NCI-H1048 (cell line): ENCODE measurements around the gene HIBCH.
"Not testable (repeated sequence)": the region's sequence is repeated elsewhere in the genome, so short reads cannot be mapped to it uniquely, and the experiment has no call there.

Experiments used
- DNase-seq: peaks from one replicate; lab custom pipeline; 2025; lab: John Stamatoyannopoulos, UW

HIBCH gene

DNA sequence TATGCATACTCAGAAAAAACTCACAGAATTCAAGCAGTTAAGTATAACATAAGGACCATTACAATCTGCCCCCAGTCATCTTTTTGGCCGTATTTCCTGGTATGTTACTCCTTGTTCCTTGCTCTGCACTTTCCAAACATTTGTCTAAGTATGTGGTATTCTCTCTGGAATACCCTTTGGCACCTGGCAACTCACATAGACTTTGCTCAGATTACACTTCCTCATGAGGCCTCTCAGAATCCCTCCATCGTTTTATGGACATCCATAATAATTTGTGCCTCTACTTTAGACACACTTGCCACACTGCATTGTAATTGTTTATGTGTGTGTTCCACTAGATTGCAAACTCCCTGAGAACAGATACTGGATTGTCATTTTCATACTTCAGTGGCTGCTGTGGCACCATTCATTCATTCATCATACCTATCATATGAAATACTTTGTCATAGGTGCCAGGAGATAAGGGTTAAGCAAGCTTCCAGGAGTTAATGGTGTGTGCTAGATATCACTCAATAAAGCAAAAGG, 84.0 kb downstream of the HIBCH start:
- no peak for DNase-seq

GRCh38 chr2:190235101-190235500, 84.5 kb downstream of the HIBCH start:
- no peak for DNase-seq

DNA sequence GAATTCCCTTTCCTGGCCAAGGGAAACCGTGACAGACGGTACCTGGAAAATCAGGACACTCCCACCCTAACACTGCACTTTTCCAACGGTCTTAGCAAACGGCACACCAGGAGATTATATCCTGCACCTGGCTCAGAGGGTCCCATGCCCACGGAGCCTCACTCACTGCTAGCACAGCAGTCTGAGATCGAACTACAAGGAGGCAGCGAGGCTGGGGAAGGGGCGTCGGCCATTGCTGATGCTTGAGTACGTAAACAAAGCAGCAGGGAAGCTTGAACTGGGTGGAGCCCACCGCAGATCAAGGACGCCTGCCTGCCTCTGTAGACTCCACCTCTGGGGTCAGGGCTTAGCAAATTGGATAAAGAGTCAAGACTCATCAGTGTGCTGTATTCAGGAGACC, 95.6 kb downstream of the HIBCH start:
- not testable (repeated sequence) for DNase-seq

- DNase-seq = not testable (repeated sequence)
Observed at GRCh38 chr2:190222745-190223144, 96.9 kb downstream of the HIBCH start.

DNA sequence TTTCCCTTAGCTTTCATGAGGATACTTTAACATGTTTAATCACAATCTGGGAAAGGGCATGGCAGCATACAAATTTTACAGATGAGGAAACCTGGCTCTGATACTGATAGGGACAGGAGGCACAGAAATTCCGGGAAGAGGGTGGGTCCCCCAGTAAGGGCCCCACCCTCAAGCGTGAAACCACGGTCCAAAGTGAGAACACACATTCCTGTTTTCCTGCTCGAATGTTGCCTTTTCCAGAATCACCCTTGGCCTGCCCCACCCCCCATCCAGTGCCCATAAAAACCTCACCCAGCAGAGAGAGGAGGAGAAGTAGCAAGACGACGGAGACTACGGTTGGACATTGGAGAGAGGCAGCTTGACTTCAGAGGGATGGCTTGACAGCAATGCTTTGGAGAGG, 98.2 kb downstream of the HIBCH start:
- DNase-seq = no peak

GRCh38 chr2:190219186-190219585, 100.4 kb downstream of the HIBCH start:
- no peak for DNase-seq

DNA sequence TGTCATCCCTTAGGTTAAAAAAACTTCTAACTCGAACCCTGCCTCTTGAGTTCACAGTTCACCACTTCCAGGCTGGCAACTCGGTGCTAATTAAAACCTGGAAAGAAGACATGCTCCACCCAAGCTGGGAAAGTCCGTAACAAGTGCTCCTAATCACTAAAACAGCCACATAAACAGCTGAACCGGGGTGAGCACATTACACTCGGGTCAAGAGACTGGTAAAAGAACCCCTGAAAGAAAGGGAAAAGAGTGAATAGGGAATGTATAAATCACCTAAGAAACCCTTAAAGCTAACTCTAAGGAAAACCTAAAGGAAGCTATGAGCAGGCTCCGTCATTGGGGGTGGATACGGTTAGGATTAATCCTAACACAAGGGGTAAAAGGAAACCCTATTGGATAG, 102.0 kb downstream of the HIBCH start:
- DNase-seq = no peak

- no peak for DNase-seq
Observed at GRCh38 chr2:190216829-190217228, 102.8 kb downstream of the HIBCH start.

GRCh38 chr2:190215620-190216019, 104.0 kb downstream of the HIBCH start:
- no peak for DNase-seq

DNA sequence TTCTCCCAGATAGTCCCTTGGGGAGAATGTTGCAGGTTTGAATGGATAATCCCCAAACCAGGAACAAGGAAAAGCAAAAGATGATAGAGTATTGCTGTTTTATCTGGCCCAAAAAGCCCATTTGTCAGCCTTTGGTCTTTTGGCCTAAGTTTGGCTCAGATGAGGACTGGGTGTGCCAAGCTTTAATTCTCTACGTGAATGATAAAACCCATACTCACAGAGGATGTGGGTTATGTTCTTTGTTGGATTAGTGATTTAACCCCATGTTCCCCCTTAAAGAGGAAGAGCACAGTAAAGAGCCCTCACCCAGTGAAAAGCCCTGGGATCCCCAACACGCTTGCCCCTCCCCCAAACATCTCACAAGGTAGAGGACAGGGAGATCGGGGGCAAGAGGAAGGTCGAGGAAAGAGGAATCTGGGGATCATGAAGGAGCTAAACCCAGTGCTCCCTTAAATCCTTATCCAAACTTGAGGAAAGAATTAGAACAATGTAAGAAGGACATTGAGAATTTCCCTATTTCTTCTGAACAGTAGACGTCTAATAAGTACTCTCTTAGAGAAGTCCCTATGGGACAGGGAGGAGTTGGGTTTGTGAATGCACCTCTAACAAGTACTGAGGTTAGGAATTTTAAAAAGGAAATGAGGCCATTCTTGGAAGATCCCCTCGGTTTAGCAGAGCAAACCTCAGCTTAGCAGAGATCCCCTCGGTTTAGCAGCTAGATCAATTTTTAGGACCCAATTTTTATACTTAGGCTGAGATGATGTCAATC, 105.0 kb downstream of the HIBCH start:
- no peak for DNase-seq

DNA sequence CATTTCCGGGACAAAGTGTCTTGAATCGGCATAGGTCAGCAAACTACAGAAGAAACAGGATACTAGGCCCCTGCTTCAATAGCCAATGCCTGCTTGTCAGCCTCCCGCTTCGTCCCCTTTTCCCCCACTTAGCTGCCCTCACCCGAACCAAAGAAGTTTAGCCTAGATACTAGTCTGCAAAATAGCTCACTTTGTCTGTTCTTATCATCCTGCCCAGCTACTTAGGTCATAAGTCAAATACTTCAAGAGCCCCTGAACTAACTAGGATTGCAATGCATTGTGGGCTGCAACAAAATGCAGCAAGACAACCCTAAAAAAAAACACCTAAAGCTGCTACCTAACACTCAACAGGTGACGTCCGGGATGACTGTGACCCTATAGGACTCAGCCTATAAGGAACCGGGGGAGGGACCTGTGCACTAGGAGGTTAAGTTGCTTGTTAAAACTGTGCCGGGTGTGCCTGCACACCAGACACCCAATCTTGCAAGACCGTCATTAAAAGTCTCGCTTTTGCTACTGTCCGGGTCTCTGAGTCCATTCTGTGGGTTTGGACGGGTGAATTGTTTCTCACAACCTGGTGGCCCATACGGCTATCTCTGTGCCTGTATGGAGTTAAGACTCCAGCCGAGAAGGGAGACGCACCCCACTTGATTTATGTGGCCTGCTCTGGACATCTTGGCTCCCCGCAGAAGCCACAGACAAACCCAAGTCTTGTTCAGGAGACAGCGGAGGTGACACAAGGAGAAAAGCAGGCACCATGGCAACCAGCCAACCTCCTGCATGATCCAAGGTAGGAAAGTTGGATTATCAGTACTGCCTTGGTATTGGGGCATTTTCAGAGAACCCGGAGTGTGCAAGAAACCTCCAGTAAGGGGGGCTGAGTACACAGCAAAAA, 105.9 kb downstream of the HIBCH start:
- no peak for DNase-seq

GRCh38 chr2:190210471-190210870, 109.2 kb downstream of the HIBCH start:
- no peak for DNase-seq

DNA sequence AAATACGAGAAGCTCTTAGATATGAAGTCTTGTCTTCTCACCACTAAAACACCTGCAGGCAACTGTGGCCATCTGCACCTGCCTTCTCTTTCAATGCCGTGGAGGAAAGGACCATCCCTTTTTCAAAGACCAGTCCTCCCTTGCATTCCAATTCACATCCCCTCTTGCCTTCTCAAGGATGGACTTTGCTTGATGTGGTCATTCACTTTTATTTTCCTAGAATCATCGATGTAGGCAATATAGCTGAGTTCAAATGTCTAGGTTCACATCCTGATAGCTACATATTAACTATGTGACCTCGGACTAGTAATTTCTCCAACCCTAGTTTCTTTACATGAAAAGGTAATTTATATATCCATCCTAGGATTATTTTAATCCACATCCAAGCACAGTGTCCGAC, 110.1 kb downstream of the HIBCH start:
- DNase-seq = no peak

- DNase-seq = no peak
Observed at GRCh38 chr2:190207930-190208329, 111.7 kb downstream of the HIBCH start.

GRCh38 chr2:190205657-190206056, 114.0 kb downstream of the HIBCH start:
- no peak for DNase-seq

DNA sequence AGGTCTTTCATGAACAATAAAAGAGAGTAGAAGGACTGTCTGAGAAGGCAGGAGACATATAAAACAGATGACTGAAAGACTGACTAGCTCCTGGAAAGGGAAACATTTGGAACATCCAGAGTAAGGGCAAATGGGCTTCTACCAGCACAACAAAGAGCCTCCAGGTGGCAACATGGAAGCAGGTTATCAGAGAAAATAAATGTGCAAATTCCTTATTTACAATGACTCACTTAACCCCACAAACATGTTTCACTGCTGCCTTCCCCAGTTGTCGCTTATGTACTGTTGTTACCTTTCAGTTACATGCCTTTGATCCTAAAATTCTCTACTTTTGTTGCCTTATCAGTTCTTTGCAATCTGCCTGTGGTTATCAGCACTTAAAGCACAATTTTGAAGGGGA, 117.0 kb downstream of the HIBCH start:
- DNase-seq = no peak

DNA sequence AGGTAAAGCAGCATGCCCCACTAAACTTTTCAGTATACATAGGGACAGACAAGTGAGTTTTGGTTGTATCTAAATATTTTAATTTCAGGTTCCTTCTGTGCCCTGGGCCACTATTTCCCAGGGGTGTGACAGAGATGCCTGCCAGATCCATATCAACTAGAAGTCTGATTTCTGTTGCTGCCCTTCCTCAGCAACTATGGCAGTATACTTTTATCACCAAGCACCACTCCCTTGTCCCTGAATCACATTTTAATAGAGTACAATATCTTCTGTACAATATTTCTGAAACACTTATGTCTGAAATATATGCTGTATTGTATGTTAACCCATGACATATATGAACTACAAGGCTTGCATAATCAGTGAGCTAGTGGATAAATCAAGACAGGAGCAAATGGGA, 117.6 kb downstream of the HIBCH start:
- no peak for DNase-seq

- no peak for DNase-seq
Observed at GRCh38 chr2:190200603-190201002, 119.0 kb downstream of the HIBCH start.

DNA sequence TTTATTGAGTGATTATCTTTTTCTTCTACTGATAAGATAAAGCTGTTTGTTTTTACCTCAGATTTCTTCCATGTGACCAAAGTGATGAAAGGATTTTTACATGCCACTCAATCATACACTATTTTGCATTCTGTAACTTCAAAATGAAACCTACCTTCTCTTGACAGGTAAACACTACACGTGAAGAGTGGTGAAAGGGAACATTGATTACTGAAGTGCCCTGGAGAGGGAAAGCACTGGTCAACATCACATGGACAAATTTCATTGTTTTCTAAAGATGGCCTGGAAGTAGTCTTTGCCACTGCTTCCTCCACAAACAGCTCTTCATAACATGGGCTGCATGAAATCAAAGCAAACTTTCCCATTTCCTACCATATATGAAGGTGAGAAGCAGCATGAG, 120.1 kb downstream of the HIBCH start:
- no peak for DNase-seq

DNA sequence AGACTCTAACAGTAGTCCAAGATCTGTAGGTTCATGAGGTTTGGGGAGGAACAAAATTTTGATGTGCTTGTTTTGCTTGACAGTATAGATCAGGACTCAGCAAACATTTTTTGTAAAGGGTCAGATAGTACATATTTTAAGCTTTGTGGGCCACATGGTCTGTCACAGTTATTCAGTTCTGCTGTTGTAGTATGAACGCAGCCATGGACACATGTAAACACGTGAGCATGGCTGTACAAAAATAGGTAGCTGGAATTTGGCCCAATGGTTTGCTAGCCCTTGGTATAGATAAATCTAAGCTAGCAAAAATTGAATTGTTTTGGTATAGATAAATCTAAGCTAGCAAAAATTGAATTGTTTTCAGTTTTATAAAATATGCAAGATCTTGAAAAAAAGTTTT, 120.5 kb downstream of the HIBCH start:
- DNase-seq = no peak

GRCh38 chr2:190197143-190197720, 122.4 kb downstream of the HIBCH start:
- DNase-seq = no peak

- DNase-seq = no peak
Observed at GRCh38 chr2:190190507-190191162, 129.0 kb downstream of the HIBCH start.
